Loucy (cell line): ENCODE results near the gene POLD1.

Experiments used
- EZH2phosphoT487 ChIP-seq: fragments of 200-600 bp; IDR thresholded peaks from 2 replicates; pipeline ENCODE4 v1.6.1; 2018; ENCODE audit warnings: antibody characterized with exemption, mild to moderate bottlenecking, moderate library complexity, borderline replicate concordance
- TF ChIP-seq, protein P1 (sequence below): fragments of 200-600 bp; sonication (generic); conservative IDR thresholded peaks from 2 replicates; pipeline ENCODE4 v1.5.1; 2014; ENCODE audit warnings: mild to moderate bottlenecking, antibody characterized with exemption, low read length

DNA sequence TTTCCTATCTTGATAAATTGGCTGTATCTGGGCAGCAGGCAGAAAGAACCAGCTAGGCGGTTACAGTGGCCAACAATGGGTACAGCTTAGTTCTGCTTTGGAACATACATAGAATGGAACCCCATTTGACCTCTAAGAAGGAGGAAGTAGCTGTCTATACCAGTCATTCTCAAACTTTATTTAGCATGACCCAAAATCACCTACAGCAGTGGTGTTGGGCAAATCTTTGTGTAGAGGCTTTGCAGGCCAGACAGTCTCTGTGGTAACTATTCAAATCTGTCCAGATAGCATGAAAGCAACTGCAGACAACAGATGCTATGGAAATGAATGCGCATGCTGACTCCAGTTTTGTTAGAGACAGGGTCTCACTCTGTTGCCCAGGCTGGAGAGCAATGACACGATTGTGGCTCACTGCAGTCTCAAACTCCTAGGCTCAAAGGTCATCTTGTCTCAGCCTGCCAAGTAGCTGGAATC is 43.0 kb upstream of the POLD1 start:
- TF ChIP-seq, protein P1, sequence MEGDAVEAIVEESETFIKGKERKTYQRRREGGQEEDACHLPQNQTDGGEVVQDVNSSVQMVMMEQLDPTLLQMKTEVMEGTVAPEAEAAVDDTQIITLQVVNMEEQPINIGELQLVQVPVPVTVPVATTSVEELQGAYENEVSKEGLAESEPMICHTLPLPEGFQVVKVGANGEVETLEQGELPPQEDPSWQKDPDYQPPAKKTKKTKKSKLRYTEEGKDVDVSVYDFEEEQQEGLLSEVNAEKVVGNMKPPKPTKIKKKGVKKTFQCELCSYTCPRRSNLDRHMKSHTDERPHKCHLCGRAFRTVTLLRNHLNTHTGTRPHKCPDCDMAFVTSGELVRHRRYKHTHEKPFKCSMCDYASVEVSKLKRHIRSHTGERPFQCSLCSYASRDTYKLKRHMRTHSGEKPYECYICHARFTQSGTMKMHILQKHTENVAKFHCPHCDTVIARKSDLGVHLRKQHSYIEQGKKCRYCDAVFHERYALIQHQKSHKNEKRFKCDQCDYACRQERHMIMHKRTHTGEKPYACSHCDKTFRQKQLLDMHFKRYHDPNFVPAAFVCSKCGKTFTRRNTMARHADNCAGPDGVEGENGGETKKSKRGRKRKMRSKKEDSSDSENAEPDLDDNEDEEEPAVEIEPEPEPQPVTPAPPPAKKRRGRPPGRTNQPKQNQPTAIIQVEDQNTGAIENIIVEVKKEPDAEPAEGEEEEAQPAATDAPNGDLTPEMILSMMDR, result no peak
- no peak for TF ChIP-seq EZH2phosphoT487
